Uterus (tissue), 4 donors: ENCODE measurements around the gene PITRM1. TPM values are rescaled to one million over a fixed set of nuclear protein-coding genes. Genes with fewer than 3 reads are reported as not detected.

Experiments
- DNase-seq, 2 donors: peaks; one replicate each; pipeline ENCODE4 v3.0.0-alpha.2; 2019 to 2020
- H3K27ac ChIP-seq, 2 donors: fragments of 200-600 bp; sonication (generic); 1 replicate in 1 of 2; 2 replicates in 1 of 2; pipeline ENCODE4 v1.5.1; 2016 to 2018
- H3K27me3 ChIP-seq, 2 donors: fragments of 200-600 bp; sonication (generic); one replicate each; pipeline ENCODE4 v1.5.1; 2018 to 2019; ENCODE audit warnings: control low read depth in 1 of 2
- H3K36me3 ChIP-seq, 2 donors: fragments of 200-600 bp; sonication (generic); one replicate each; pipeline ENCODE4 v1.5.1; 2019; ENCODE audit warnings: control low read depth in 1 of 2
- H3K4me1 ChIP-seq, 2 donors: fragments of 200-600 bp; sonication (generic); one replicate each; pipeline ENCODE4 v1.5.1; 2018 to 2019; ENCODE audit warnings: control low read depth in 1 of 2
- H3K4me3 ChIP-seq, 2 donors: fragments of 200-600 bp; sonication (generic); 1 replicate in 1 of 2; 2 replicates in 1 of 2; pipeline ENCODE4 v1.5.1; 2018 to 2019; ENCODE audit warnings: mild to moderate bottlenecking in 1 of 2
- H3K9me3 ChIP-seq, 2 donors: fragments of 200-600 bp; sonication (generic); one replicate each; pipeline ENCODE4 v1.5.1; 2019; ENCODE audit warnings: control low read depth in 1 of 2
- CTCF ChIP-seq, 4 experiments: fragments of 200-600 bp in 2 of 4; fragments of 450-650 bp in 2 of 4; sonication (generic) in 2 of 4; IDR thresholded peaks; one replicate each; pipeline ENCODE4 v1.5.1; 2016 to 2019; ENCODE audit warnings: antibody characterized with exemption in 4 of 4, mild to moderate bottlenecking in 2 of 4, moderate library complexity in 1 of 4
- POLR2A ChIP-seq, 2 donors: fragments of 450-650 bp; IDR thresholded peaks; one replicate each; pipeline ENCODE4 v1.6.1; 2016; ENCODE audit warnings: antibody characterized with exemption in 2 of 2, mild to moderate bottlenecking in 1 of 2, moderate library complexity in 1 of 2
- intact Hi-C: fragments of 100-400 bp; cut with DNase I; formaldehyde crosslinking; loops from one replicate; pipeline ENCODE4 v1.15.1; 2023; ENCODE audit warnings: low total_unique reads
- total RNA-seq, 4 donors: library from RNA; depleted of rRNA in 3 of 4; stranded (reverse); fragments of >200 nt in 3 of 4; gene quantifications; one replicate each; pipeline versions ENCODE4 v1.1.0 to v1.2.4, GENCODE V29; 2014 to 2023
- donor health status: DM: yes; HTN: yes; CAD: no.

PITRM1 gene
- total RNA-seq, 4 donors from 2014 or later = 37.4 to 100.0 (median 51.4) TPM

GRCh38 chr10:3203016-3203811, 30.6 kb upstream of the PITRM1 start:
- Histone ChIP-seq H3K9me3 (no peaks in the 10 kb centered on the region), H3K27ac (no peak overlapping the region), H3K36me3 (no peaks in the 10 kb centered on the region), H3K27me3 (no peaks in the 10 kb centered on the region), H3K4me3 (no peak overlapping the region), H3K4me1 (no peaks in the 10 kb centered on the region)
- DNase-seq = no peak
- intact Hi-C loops = no loop called here
- no peak for TF ChIP-seq POLR2A (IDR thresholded peaks at IDR 0.05)
- no peak for TF ChIP-seq CTCF (IDR thresholded peaks at IDR 0.05)

GRCh38 chr10:3201796-3202195, 29.2 kb upstream of the PITRM1 start:
- Histone ChIP-seq H3K27ac (no peak overlapping the region), H3K36me3 (no peaks in the 10 kb centered on the region), H3K27me3 (no peaks in the 10 kb centered on the region), H3K4me3 (no peak overlapping the region), H3K9me3 (no peaks in the 10 kb centered on the region), H3K4me1 (peaks cover 0 to 4% of the 10 kb centered on the region in 2 donors)
- intact Hi-C loops = no loop called here
- no peak for DNase-seq
- TF ChIP-seq POLR2A (IDR thresholded peaks at IDR 0.05) = no peak
- no peak for TF ChIP-seq CTCF (IDR thresholded peaks at IDR 0.05)

GRCh38 chr10:3199488-3199887, 26.9 kb upstream of the PITRM1 start:
- DNase-seq = no peak
- Histone ChIP-seq H3K4me1 (peaks cover 0 to 5% of the 10 kb centered on the region in 2 donors), H3K4me3 (no peak overlapping the region), H3K9me3 (no peaks in the 10 kb centered on the region), H3K27ac (no peak overlapping the region), H3K27me3 (no peaks in the 10 kb centered on the region), H3K36me3 (no peaks in the 10 kb centered on the region)
- intact Hi-C loops = loop anchor here (10.0 kb wide), 1 partner anchor 1575 kb away; no protein-coding TSS in a partner anchor
- TF ChIP-seq CTCF (IDR thresholded peaks at IDR 0.05) (no peak), POLR2A (IDR thresholded peaks at IDR 0.05) (no peak)

- intact Hi-C loops = loop anchor here (10.0 kb wide), 1 partner anchor 1576 kb away; no protein-coding TSS in a partner anchor
- H3K9me3 ChIP-seq = no peaks in the 10 kb centered on the region
- no peak for DNase-seq
- H3K36me3 ChIP-seq = no peaks in the 10 kb centered on the region
- no peak overlapping the region for H3K27ac ChIP-seq
- TF ChIP-seq CTCF (IDR thresholded peaks at IDR 0.05) = no peak
- TF ChIP-seq POLR2A (IDR thresholded peaks at IDR 0.05) = no peak
- no peak overlapping the region for H3K4me3 ChIP-seq
- no peaks in the 10 kb centered on the region for H3K27me3 ChIP-seq
- H3K4me1 ChIP-seq = peaks cover 0 to 5% of the 10 kb centered on the region in 2 donors
Measured at GRCh38 chr10:3198900-3199299, 26.3 kb upstream of the PITRM1 start.

GRCh38 chr10:3197348-3198003, 24.9 kb upstream of the PITRM1 start:
- DNase-seq = peak; percentile 84 to 85
- Histone ChIP-seq H3K27ac (peak overlapping the region in 1 of 2 donors; percentile 31), H3K36me3 (no peaks in the 10 kb centered on the region), H3K27me3 (no peaks in the 10 kb centered on the region), H3K9me3 (no peaks in the 10 kb centered on the region), H3K4me1 (peaks cover 0 to 5% of the 10 kb centered on the region in 2 donors), H3K4me3 (peak overlapping the region in 1 of 2 donors; percentile 14)
- intact Hi-C loops = loop anchor here (10.0 kb wide), 1 partner anchor 1577 kb away; no protein-coding TSS in a partner anchor
- TF ChIP-seq POLR2A (IDR thresholded peaks at IDR 0.05) = no peak
- peak; percentile 90 to 93 (median 93) for TF ChIP-seq CTCF (IDR thresholded peaks at IDR 0.05)
